GOT3 (cell line): Measurements from ENCODE around the gene FOXN1.
"Not testable (repeated sequence)": the region's sequence is repeated elsewhere in the genome, so short reads cannot be mapped to it uniquely, and the experiment has no call there.

ENCODE experiments used
- DNase-seq: peaks from one replicate; lab custom pipeline; 2025; ENCODE audit warnings: mixed read lengths; lab: John Stamatoyannopoulos, UW

The FOXN1 gene

DNA sequence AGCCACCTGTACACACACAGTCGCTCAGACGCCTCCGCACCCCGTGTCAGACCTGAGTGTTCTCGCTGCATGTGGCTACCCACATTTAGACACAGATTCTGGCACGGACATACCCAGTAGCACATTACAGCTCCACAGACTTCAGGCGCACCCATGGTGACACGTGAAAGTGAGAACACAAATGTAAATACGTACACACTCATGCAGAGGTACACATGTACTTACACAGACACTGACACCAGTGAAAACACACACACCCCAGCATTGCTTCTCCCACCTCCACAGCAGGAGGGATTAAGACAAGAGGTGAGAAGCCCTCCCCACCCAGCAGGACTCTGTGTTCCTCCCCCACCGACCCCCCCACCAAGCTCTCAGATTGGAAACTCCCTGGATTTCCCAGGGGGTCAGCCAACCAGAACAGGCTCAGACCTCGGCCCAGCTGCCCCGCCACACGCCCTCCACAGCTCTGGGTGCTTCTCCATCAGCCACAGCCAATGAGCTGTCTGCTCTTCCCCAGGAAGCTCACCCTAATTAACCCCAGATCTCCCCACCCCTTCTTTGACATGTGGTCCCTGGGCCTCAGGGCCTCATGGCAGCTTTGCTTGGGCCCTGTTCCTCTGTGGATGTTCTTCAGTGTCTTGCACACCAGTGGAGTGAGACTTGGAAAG lies 5.3 kb upstream of the FOXN1 start:
- DNase-seq, result no peak

DNA sequence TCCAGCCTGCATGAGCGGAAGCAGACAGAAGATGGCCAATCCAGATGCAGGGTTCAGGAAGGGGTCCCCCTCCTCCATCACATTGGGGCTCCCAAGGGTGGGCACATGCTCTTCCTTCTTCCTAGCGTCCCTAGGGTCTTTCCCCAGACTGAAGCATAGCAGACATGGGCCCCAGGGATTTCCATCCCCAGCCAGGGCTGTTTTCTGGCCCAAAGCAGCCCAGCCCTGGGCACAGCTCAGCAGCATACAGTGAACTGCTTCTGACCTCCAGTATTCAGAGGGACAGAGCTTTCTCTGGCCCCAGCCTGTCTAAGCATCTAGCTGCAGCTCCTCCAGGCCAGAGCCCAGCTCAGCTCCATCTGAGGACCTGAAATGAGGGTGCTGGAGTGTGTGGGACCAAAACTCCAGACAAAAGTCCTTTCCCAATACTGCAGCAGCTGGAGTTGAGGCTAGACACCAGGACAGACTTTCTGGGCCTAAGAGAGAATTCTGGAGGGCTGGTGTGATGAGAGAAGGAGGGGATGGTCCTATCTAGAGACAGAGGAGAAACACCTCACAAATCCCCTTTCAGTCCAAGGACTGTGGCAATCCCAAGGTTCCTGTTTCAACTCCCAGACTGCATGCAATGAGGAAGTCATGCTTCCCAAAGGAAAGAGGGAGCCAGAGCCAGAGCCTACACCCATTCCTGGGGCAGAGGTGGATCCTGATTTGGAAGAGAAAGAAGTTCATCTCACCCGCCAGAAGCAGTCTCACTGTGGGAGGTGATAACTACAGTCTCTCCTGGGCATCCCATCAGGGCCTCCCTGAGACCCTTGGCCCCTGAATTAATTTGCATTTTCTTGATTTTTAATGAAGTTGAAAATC lies 4.5 kb upstream of the FOXN1 start:
- DNase-seq, result no peak

DNA sequence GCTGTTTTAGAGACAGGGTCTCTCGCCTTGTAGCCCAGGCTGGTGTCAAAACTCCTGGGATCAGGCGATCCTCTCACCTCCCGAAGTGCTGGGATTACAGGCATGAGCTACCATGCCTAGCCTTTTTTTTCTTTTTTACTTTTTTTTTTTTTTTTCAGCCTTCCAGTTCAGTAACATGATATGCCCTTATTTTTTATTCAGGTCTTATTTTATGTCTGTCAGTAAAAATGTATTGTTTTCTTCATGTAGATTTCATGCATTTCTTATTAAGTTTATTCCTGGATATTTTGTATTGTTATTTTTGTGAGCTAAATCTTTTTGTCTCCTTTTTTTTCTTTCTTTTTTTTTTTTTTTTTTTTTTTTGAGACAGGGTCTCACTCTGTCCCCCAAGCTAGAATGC lies 2.7 kb upstream of the FOXN1 start:
- DNase-seq, result no peak

DNA sequence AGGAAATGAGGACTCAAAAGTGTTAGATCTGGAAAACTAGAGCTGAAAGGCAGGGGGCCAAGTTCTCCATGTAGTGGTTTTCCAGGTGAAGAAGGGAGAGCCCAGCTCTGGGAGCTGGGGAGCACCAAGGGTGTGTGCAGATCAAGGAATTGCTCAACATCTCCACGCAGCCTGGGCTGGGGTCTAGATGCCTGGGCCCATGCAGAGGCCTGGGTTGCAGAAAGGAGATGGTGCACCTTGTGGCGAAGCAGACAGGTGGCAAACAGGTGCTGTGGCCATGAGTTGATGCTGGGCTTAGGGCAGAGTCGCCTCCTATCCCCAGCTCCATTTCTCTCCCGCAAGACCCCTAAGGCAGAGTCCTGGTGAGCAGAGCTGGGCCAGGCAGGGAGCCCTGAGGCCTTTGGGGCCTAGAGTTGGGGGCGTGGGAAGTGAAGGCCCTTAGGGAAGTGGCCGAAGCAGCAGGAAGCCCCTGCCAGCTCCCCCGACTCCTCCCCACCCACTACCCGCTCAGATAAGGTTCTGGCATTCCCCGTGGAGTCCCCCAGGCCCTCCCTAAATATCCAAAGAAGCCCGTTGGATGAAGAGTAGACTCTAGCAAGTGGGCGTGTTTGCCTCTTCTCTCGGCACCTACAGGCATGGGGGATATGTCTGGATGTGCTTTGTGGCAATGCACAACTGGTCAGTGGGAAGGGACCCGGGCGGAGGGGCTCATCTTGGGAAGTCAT lies 777 bp downstream of the FOXN1 start:
- DNase-seq, result no peak

DNA sequence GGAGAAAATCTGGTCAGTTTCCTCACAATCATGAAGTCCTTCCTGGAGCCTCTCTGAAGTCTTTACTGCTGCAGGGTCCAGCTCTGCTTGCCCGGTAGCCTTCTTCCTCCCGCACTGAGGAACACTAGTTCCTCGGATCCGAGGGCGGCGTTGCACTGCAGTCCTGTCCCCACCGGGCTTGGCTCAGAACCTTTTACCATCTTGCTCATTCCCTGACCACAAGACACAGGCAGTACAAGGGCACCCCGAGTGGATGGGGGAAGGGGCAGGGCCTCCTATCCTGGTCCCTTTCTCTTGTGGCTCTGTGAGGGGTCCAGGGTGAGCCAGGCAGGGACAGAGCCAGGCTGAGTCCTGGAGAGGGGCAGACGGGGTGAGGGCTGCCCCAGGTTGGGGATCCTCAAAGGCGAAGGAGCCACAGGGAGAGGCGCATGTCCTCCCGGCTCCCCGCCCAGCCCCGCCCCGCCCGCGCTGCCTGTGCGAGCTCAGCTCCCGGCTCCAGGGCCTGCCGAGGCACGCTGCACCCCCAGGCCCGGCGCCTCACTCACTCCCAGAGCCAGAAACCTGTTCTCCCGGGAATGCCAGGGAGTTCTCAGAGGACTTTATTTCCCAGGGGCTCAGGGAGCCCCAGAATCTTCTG lies 1.5 kb downstream of the FOXN1 start:
- no peak for DNase-seq

DNA sequence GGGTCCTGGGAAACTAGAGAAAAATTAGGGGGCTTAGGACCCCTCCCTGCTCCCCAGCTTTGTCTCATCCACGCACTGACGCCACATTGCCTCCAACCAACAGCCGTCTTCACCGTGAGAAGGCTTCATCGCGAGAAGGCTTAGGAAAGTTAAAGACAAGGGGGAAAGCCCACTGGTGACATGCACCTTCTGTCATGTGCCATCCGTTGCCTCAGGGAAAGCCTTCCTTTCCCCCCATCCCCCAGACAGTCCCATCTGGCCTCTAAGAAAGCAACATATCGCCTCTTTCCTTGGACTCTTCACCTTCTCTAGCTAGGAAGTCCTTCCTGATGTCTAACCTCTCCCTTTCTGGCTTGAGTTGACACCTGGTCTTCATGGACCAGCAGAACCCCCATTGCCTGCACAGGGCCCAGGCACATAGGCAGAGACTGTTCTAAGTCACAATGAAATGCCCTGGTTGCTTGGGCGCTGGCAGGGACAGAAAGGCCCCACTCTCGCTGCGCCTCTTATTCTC lies 2.1 kb downstream of the FOXN1 start:
- DNase-seq, result no peak

DNA sequence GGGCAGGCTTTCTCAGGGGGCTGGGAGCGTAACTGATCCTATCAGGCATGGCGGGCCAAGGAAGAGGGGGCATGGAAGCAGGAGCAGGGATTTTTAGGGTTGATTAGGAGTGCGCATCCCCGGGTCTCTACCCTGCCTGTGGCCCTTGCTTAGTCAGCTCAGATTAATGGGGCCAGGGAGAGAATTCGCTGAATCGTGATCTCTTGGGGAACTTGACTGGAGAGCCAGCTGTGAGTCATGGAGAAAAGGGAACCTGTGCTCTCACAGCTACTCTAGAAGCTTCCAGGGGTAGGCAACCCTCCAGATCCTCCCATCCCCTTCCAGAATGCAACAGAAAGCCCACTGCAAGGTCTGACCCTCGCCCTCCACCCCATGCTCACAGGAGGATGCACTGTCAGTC lies 3.6 kb downstream of the FOXN1 start:
- DNase-seq, result no peak

DNA sequence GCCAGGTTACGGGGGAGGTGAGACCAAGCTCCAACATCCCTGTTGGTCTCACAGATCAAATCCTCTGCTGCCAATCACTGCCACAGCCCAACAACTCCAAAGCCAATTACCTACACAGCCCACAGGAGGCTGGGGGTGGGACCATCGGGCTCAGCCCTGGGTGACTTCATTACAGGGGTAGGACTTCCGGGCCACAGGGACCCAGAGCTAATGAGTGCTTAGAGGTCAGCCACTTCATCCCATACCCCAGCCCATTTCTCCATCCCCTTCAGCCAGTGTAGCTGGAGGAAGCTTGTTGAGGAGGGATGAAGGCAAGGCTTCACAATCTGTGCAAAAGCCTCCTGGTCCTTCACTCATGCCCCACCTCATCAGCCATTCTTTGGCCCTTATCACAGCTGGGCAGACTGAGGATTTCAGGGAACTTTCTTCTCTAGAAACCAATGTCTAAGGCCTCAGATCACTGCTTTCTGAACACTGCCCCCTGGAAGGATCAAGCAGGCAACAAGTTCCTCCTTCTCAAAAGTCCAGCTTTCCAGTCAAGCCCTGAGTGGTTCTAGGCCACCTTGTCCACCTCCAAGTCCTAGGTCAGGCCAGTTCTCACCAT lies 5.8 kb downstream of the FOXN1 start:
- no peak for DNase-seq

DNA sequence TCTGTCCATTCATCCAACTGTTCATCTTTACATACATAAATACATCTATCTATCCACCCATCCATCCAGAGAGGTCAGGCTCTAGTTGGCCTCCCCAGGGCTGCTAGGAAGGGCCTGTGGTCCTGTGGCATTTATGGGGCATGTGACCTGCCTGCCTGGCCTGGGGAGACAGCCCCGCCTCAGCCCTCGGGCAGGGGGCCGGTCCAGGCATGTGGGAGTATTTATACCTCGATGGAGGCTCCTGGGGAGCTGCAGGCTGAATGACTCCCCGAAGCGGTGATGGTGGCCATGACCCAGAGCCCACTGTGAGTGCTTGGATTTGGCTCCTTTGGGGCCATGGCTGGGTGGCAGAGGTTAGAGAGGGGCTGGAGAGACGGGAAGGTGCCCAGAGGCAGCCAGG lies 7.3 kb downstream of the FOXN1 start:
- DNase-seq, result no peak

DNA sequence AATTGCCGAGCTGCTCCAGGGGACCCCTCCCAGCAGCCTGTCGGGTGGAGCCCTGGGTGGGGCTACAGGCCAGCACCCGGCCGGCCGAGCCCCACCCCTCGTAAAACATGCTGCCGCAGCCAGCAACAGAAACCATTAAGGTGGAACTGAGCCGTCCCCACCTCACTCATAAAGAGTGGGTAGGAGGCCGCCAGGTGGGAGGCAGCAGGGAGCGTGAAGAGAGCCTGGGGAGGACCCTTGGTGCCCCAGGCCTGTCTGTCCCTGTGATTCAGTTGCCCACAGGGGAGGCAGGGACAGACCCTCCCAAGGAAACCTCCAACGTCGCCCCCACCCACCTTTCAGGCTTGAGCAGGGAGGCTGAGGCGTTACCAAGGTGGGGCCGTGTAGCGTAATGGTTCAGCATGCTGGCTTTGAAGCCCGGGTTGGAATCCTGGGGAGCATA lies 8.4 kb downstream of the FOXN1 start:
- no peak for DNase-seq

DNA sequence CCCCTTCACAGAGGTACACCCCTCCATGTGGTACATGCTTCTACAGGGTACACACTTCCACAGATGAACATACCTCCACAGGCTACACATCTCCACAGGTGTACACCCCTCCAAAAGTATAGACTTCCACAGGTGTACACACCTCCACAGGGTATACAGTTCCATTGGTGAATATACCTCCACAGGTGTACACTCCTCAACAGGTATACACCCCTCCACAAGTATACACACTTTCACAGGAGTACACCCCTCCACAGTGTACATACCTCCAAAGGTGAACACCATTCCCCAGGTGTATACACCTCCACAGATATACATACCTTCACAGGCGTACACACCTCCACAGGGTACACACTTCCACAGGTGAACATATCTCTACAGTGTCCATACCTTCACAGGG lies 9.4 kb downstream of the FOXN1 start:
- no peak for DNase-seq

DNA sequence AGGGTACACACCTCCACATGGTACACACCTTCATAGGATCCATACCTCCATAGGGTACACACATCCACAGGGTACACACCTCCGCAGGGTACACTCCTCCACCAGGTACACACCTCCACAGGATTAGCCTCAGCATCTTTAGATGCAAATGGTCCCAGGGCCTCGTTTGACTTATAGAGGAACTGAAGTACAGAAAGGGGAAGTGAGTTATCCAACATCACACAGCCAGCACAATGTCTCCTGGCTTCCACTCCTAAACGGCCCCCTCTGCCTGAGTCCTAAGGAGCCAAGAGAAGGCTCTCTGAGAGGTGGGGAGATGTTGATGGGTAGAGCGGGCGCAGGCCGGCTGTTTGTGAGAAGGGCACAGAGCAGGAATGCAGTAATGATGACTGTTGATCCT lies 12.0 kb downstream of the FOXN1 start:
- no peak for DNase-seq

DNA sequence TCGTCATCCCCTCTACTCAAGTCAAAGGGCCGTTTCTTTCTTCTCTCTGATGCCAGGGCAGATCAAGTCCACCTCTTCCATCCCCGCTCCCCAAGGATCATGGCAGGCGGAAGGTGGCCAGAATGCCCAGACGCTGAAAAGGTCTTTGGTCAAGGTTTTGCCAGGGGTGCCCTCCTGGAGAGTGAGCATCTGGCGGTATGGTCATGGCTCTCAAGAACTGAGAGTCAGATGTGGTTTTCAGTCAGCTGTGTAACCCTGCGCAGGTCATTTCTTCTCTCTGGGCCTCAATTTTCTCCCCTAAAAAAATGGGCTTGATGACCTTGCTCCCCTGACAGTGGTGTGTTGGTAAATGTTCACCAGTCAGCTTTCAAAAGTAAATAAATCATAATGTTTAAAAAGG lies 12.4 kb downstream of the FOXN1 start:
- DNase-seq, result no peak

DNA sequence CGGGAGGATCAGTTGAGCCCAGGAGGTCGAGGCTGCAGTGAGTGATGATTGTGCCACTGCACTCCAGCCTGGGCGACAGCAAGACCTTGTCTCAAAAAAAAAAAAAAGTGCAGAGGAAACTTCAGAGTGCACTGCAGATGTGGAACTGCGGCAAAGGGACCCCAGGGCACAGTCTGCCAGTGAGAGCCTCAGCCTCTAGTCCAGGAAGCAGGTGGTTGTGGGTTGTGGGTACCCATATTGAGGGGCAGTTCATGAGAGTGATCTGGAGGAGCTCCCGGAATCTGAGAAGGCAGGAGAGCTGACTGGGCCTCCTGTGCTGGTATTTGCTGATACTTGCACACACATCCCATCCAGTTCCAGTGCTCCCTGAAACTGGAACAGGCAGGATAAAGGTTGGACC lies 13.1 kb downstream of the FOXN1 start:
- DNase-seq, result no peak

DNA sequence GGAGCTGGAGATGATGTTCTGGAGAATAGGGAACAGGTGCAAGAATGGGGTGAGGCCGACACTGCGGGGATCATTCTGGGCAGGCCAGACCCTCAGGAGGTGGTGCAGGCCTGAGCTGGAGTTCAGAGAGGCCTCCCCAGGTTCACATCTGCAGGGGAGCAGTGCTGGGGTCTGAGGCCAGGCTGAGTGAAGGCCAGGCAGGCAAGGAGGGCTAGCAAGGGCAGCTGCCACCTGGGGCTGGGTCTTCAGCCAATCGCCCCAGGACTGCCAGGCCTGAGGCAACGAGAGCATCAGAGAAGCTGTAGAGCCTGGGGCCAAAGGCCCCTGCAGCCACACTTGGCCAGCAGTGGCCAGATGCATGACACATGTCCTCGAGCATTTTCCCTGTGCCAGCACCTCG lies 14.5 kb downstream of the FOXN1 start:
- DNase-seq, result no peak

DNA sequence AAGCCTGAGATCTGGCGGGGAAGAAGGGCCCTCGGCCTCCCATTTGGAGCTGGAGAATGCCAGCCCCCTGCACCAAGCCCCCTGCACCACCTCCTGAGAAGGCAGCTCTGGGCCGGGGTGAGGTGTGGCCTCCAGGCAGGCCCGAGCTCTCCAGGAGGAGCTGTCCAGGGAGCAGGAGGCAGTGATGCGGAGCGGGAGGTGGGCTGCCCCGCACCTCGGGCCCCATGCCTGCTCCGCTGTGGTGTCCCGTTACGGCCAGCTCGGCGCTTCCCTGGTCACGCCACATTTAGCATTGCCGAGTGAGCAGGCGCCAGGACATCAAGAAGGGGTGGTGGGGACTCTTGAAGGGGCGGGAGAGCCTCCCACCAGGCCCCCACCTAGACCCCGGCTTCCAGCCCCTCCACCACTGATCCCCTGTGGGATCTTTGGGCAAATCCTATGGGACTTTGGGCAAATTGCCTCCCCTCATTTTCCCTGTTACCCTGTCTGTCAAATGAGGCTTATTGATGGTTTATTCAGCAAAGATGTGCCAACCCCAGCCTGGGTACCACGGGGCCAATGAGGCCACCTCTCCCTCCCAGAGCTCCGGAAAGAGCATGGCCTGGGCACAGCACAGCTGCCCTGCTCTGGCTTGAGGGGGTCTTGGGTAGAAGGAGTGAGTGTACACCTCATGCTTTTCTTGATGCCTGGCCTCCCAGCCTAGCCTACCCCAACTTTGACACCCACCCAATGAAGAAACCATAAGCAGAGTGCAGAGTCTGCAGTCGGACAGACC lies 15.3 kb downstream of the FOXN1 start:
- no peak for DNase-seq

DNA sequence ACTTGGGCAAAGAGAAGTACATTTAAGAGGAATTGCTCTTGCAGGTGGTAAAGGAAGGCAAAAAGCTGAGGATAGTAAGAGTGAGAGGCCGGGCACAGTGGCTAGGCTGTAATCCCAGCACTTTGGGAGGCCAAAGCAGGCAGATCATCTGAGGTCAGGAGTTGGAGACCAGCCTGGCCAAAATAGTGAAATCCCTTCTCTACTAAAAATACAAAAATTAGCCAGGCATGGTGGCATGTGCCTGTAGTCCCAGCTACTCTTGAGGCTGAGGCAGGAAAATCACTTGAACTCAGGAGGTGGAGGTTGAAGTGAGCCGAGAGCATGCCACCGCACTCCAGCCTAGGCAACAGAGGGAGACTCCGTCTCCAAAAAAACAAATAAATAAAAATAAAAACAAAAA lies 16.1 kb downstream of the FOXN1 start:
- DNase-seq, result not testable (repeated sequence)

DNA sequence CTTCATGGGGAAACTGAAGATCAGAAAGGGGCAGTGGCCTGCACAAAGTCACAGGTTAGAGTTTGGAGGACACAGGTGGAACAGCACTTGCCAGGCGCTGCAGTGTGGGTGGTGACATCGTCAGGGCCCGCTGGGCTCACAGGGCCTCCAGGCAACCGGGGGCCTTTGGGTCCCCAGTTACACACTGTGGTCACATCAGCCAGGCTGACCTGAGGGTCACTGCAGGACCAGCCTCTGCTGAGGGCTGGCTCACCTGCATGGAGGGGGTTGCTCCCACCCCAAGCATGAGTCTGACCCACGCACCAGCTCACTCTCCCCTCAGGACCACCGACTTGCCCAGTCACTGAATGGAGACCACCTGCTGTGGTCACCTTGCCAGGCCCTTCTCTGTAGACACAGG lies 17.0 kb downstream of the FOXN1 start:
- no peak for DNase-seq

DNA sequence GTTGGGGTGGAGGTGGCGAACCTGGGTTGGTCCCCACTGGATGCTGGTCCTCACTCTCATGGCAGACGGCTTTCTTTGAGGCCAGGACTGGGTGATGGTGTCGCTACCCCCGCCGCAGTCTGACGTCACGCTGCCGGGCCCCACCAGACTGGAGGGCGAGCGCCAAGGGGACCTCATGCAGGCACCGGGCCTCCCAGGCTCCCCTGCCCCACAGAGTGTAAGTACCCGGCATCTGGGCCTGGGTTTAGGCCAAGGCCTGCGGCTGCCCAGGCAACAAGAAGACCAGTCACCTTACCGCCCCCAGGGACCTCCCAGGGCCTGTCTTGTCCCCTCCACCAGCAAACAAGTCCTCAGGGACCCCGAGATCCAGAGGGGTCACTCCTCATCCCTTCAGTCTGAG lies 17.7 kb downstream of the FOXN1 start:
- DNase-seq, result no peak

DNA sequence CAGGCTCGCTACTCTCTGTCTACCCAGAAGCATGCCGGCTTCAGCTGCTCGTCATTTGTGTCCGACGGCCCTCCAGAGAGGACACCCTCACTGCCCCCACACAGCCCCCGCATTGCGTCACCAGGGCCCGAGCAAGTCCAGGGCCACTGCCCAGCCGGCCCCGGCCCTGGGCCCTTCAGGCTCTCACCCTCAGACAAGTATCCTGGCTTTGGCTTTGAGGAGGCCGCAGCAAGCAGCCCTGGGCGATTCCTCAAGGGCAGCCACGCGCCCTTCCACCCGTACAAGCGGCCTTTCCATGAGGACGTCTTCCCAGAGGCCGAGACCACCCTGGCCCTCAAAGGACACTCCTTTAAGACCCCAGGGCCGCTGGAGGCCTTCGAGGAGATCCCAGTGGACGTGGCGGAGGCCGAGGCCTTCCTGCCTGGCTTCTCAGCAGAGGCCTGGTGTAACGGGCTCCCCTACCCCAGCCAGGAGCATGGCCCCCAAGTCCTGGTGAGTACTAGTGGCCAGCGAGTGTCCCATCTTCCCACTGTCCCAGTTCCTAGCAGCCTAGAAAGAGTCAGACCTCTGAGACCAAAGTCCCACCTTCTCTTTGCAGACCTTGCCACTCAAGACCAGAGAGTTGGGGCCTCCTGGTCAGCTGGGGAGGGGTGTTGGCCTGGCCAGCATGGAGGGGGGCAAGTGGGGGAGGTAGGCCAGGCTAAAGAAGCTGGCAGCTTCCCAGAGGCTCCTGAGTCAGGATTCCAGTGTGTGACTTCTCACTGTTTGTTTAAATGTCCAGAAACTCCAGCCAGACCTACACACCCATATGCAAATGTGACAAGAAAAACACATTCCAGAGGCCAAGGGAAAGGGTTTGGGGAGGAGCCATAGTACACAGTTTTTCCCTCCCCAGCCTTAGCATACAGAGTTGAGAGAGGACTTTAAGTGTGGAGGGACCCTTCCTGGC lies 18.6 kb downstream of the FOXN1 start:
- no peak for DNase-seq
